HepG2 (cell line): Measurements from ENCODE around the gene CSTPP1.

Source experiments
- CTCF ChIP-seq: sonication (generic); formaldehyde crosslinking; IDR thresholded peaks from 2 replicates; pipeline ENCODE4 v1.5.0; 2020; ENCODE audit warnings: mild to moderate bottlenecking, missing genetic modification reagents, moderate library complexity
- NFIC ChIP-seq: IDR thresholded peaks from 2 replicates; pipeline ENCODE4 v1.6.1; 2012; ENCODE audit warnings: mild to moderate bottlenecking, low read length, inconsistent platforms
- SNRNP70 ChIP-seq: fragments of 200-400 bp; formaldehyde crosslinking; IDR thresholded peaks from 2 replicates; pipeline ENCODE4 v1.6.1; 2017; ENCODE audit warnings: mild to moderate bottlenecking, low read depth, low read length, moderate library complexity

GRCh38 chr11:47178316-47178715, 241.8 kb downstream of the CSTPP1 start:
- TF ChIP-seq SNRNP70 (no peak), NFIC (no peak), CTCF (CRISPR knock-in tag) (no peak)
